DOHH2 (cell line): ENCODE results near the gene LACTB.

ENCODE experiments used
- H3F3A ChIP-seq: fragments of 200-600 bp; sonication (generic), shearing (Covaris generic); 2 replicates; pipeline ENCODE4 v1.6.0; 2016; ENCODE audit warnings: antibody characterized with exemption, mild to moderate bottlenecking; ENCODE audit not compliant: control insufficient read depth, insufficient read depth
- H3K27ac ChIP-seq: fragments of 200-600 bp; sonication (generic); 2 replicates; pipeline ENCODE4 v1.5.1; 2014; ENCODE audit warnings: low read depth, mild to moderate bottlenecking, low read length, moderate library complexity
- H3K27me3 ChIP-seq: fragments of 200-600 bp; sonication (generic); 2 replicates; pipeline ENCODE4 v1.6.1; 2014; ENCODE audit warnings: mild to moderate bottlenecking, low read length, mixed read lengths; ENCODE audit not compliant: control insufficient read depth
- H3K36me3 ChIP-seq: fragments of 200-600 bp; sonication (generic); 2 replicates; pipeline ENCODE4 v1.6.1; 2014; ENCODE audit warnings: mild to moderate bottlenecking, low read length, moderate library complexity, mixed read lengths; ENCODE audit not compliant: control insufficient read depth
- H3K4me1 ChIP-seq: fragments of 200-600 bp; sonication (generic); 2 replicates; pipeline ENCODE4 v1.6.1; 2014; ENCODE audit warnings: mild to moderate bottlenecking, low read length, mixed read lengths; ENCODE audit not compliant: control insufficient read depth
- H3K4me2 ChIP-seq: fragments of 200-600 bp; sonication (generic); 2 replicates; pipeline ENCODE4 v1.6.0; 2014; ENCODE audit warnings: mild to moderate bottlenecking, low read length, moderate library complexity
- H3K4me3 ChIP-seq: fragments of 200-600 bp; sonication (generic); 2 replicates; pipeline ENCODE4 v1.5.1; 2014; ENCODE audit warnings: mild to moderate bottlenecking, low read length, mixed read lengths
- H3K79me2 ChIP-seq: fragments of 200-600 bp; sonication (generic); 2 replicates; pipeline ENCODE4 v1.6.1; 2014; ENCODE audit warnings: mild to moderate bottlenecking, low read length, mixed read lengths; ENCODE audit not compliant: control insufficient read depth
- H3K9me2 ChIP-seq: fragments of 200-600 bp; sonication (generic); replicated peaks from 2 replicates; pipeline ENCODE4 v1.6.1; 2014; ENCODE audit warnings: mild to moderate bottlenecking, low read length, mixed read lengths; ENCODE audit not compliant: control insufficient read depth
- H3K9me3 ChIP-seq: fragments of 200-600 bp; sonication (generic); 2 replicates; pipeline ENCODE4 v1.6.1; 2014; ENCODE audit warnings: antibody characterized with exemption, low read length, mixed read lengths; ENCODE audit not compliant: control insufficient read depth, insufficient read depth
- H4K20me1 ChIP-seq: fragments of 200-600 bp; sonication (generic); 2 replicates; pipeline ENCODE4 v1.6.0; 2014; ENCODE audit warnings: low read depth, mild to moderate bottlenecking, antibody characterized with exemption, low read length, moderate library complexity; ENCODE audit not compliant: control insufficient read depth, insufficient read depth
- EZH2phosphoT487 ChIP-seq: fragments of 200-600 bp; sonication (generic); IDR thresholded peaks from 2 replicates; pipeline ENCODE4 v1.6.1; 2017; ENCODE audit warnings: borderline replicate concordance, mild to moderate bottlenecking, antibody characterized with exemption, low read length, moderate library complexity, mixed read lengths
- TF ChIP-seq, protein P1 (sequence below): fragments of 200-600 bp; sonication (generic); IDR thresholded peaks from one replicate; pipeline ENCODE4 v1.5.1; 2014; ENCODE audit warnings: antibody characterized with exemption, mild to moderate bottlenecking, low read depth, low read length; ENCODE audit not compliant: poor library complexity, severe bottlenecking

LACTB gene

DNA sequence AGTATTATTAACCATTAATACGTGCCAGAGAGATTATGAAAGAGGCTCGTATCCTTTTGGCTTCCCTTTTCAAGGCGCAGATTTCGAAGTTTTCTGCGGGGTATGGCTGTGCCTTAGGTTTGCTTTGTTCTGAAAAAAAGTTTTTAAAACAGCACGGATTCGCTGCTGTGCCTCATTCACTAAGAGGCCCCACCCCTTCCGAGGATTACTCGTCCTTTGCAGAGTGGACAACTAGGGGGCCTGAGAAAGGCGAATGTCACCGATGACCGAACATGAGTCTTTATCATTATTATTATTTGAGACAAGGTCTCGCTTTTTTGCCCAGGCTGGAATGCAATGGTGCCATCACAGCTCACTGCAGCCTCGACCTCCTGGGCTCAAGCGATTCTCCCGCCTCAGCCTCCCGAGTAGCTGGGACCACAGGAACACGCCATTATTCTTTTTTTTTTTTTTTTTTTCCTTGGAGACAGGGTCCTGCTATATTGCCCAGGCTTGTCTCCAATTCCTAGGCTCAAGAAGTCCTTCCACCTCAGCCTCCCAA is 36.3 kb downstream of the LACTB start:
- no peak for TF ChIP-seq EZH2phosphoT487
- TF ChIP-seq, protein P1, sequence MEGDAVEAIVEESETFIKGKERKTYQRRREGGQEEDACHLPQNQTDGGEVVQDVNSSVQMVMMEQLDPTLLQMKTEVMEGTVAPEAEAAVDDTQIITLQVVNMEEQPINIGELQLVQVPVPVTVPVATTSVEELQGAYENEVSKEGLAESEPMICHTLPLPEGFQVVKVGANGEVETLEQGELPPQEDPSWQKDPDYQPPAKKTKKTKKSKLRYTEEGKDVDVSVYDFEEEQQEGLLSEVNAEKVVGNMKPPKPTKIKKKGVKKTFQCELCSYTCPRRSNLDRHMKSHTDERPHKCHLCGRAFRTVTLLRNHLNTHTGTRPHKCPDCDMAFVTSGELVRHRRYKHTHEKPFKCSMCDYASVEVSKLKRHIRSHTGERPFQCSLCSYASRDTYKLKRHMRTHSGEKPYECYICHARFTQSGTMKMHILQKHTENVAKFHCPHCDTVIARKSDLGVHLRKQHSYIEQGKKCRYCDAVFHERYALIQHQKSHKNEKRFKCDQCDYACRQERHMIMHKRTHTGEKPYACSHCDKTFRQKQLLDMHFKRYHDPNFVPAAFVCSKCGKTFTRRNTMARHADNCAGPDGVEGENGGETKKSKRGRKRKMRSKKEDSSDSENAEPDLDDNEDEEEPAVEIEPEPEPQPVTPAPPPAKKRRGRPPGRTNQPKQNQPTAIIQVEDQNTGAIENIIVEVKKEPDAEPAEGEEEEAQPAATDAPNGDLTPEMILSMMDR: no peak
- Histone ChIP-seq H4K20me1 (no peaks in the 10 kb centered on the region), H3K27me3 (no peaks in the 10 kb centered on the region), H3K27ac (peak overlapping the region; percentile 60), H3K9me3 (no peaks in the 10 kb centered on the region), H3K4me2 (peak overlapping the region; percentile 93), H3K9me2 (no peaks in the 10 kb centered on the region), H3F3A (no peaks in the 10 kb centered on the region), H3K4me3 (peak overlapping the region; percentile 93), H3K79me2 (peaks cover 19% of the 10 kb centered on the region), H3K36me3 (peaks cover 22% of the 10 kb centered on the region), H3K4me1 (peaks cover 42% of the 10 kb centered on the region)

DNA sequence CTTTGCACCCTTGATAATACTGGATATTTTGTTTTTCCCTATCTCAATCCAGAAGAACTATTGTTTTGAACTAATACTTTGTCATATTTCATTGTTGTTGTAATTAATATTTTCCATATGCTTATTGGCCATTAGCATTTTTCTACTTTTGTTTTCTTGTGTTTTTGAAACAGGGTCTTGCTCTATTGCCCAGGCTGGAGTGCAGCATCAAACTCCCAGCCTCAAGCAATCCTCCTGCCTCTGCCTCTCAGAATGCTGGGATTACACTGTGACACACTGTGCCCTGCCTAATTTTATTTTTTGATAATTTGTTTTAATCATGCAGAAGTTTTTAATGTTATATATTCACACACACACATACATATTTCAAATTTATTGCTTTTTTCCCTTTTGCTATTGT is 39.0 kb downstream of the LACTB start:
- Histone ChIP-seq H3K27me3 (no peaks in the 10 kb centered on the region), H3K4me2 (no peak overlapping the region), H3K36me3 (peaks cover 8% of the 10 kb centered on the region; the same call in 1 of the 2 replicates), H3K79me2 (peaks cover 15% of the 10 kb centered on the region), H4K20me1 (no peaks in the 10 kb centered on the region), H3F3A (no peaks in the 10 kb centered on the region; the same call in 1 of the 2 replicates), H3K27ac (no peak overlapping the region), H3K9me3 (no peaks in the 10 kb centered on the region), H3K4me1 (peaks cover 53% of the 10 kb centered on the region), H3K4me3 (no peak overlapping the region), H3K9me2 (no peaks in the 10 kb centered on the region)
- TF ChIP-seq EZH2phosphoT487: no peak
- TF ChIP-seq, protein P1: no peak

DNA sequence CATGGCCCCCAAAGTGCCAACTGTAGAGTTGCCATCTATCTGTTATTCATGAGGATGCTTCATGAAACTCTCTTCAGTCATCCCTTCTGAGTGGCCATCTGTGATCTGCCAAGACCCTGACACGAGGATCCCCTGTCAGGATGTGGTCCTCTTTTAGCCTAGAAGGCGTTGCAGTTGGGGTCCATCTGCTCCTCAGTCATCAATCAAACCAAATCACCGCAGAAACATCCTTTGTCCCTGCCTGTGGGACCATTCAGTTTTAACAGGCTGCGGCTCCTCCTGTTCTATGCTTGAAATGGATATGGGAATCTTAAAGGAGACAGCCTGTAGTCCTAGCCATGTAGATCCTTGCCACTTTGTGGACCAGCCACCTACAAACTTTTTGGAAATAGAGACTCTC is 41.6 kb downstream of the LACTB start:
- Histone ChIP-seq H3K4me3 (no peak overlapping the region), H3K27me3 (no peaks in the 10 kb centered on the region), H3K36me3 (no peaks in the 10 kb centered on the region), H3K9me3 (no peaks in the 10 kb centered on the region), H4K20me1 (no peaks in the 10 kb centered on the region), H3K4me1 (peaks cover 48% of the 10 kb centered on the region), H3K79me2 (no peaks in the 10 kb centered on the region), H3K27ac (no peak overlapping the region), H3K4me2 (no peak overlapping the region), H3K9me2 (no peaks in the 10 kb centered on the region), H3F3A (no peaks in the 10 kb centered on the region; the same call in 1 of the 2 replicates)
- TF ChIP-seq, protein P1: no peak
- TF ChIP-seq EZH2phosphoT487: no peak
